ENCODE results near the gene RAB31.

Gene RAB31

GRCh38 chr18:9824952-9825371 lies 116.9 kb downstream of the RAB31 start:
- H3K27ac Mint-ChIP-seq: no peak overlapping the region
- H3K4me3 Mint-ChIP-seq: no peak overlapping the region
- H3K36me3 Mint-ChIP-seq (ENCODE audit: low read depth): no peaks in the 10 kb centered on the region
- no peaks in the 10 kb centered on the region for H3K4me1 Mint-ChIP-seq (ENCODE audit: low read depth)
- no peaks in the 10 kb centered on the region for H3K9me3 Mint-ChIP-seq
- no peaks in the 10 kb centered on the region for H3K27me3 Mint-ChIP-seq (ENCODE audit: low read depth)

- H3K27ac Mint-ChIP-seq: no peak overlapping the region
- no peak overlapping the region for H3K4me3 Mint-ChIP-seq
- no peaks in the 10 kb centered on the region for H3K36me3 Mint-ChIP-seq (ENCODE audit: low read depth)
- no peaks in the 10 kb centered on the region for H3K27me3 Mint-ChIP-seq (ENCODE audit: low read depth)
- H3K4me1 Mint-ChIP-seq (ENCODE audit: low read depth): no peaks in the 10 kb centered on the region
- H3K9me3 Mint-ChIP-seq: no peaks in the 10 kb centered on the region
Observed at GRCh38 chr18:9825571-9826073, 117.5 kb downstream of the RAB31 start.

- H3K36me3 Mint-ChIP-seq (ENCODE audit: low read depth): no peaks in the 10 kb centered on the region
- no peaks in the 10 kb centered on the region for H3K4me1 Mint-ChIP-seq (ENCODE audit: low read depth)
- no peak overlapping the region for H3K4me3 Mint-ChIP-seq
- no peak overlapping the region for H3K27ac Mint-ChIP-seq
- no peaks in the 10 kb centered on the region for H3K9me3 Mint-ChIP-seq
- H3K27me3 Mint-ChIP-seq (ENCODE audit: low read depth): no peaks in the 10 kb centered on the region
Observed at GRCh38 chr18:9826685-9827084, 118.6 kb downstream of the RAB31 start.

GRCh38 chr18:9827211-9827792 lies 119.2 kb downstream of the RAB31 start:
- Mint-ChIP-seq H3K27ac (no peak overlapping the region), H3K27me3 (ENCODE audit: low read depth) (no peaks in the 10 kb centered on the region), H3K9me3 (no peaks in the 10 kb centered on the region), H3K4me3 (no peak overlapping the region), H3K36me3 (ENCODE audit: low read depth) (no peaks in the 10 kb centered on the region), H3K4me1 (ENCODE audit: low read depth) (no peaks in the 10 kb centered on the region)

- no peaks in the 10 kb centered on the region for H3K27me3 Mint-ChIP-seq (ENCODE audit: low read depth)
- no peaks in the 10 kb centered on the region for H3K9me3 Mint-ChIP-seq
- H3K4me1 Mint-ChIP-seq (ENCODE audit: low read depth): no peaks in the 10 kb centered on the region
- H3K27ac Mint-ChIP-seq: no peak overlapping the region
- no peaks in the 10 kb centered on the region for H3K36me3 Mint-ChIP-seq (ENCODE audit: low read depth)
- no peak overlapping the region for H3K4me3 Mint-ChIP-seq
Observed at GRCh38 chr18:9827793-9828505, 119.8 kb downstream of the RAB31 start.

- Mint-ChIP-seq H3K27me3 (ENCODE audit: low read depth) (no peaks in the 10 kb centered on the region), H3K4me3 (no peak overlapping the region), H3K9me3 (no peaks in the 10 kb centered on the region), H3K27ac (no peak overlapping the region), H3K36me3 (ENCODE audit: low read depth) (no peaks in the 10 kb centered on the region), H3K4me1 (ENCODE audit: low read depth) (no peaks in the 10 kb centered on the region)
Observed at GRCh38 chr18:9828506-9829396, 120.7 kb downstream of the RAB31 start.

- no peak overlapping the region for H3K4me3 Mint-ChIP-seq
- H3K4me1 Mint-ChIP-seq (ENCODE audit: low read depth): no peaks in the 10 kb centered on the region
- H3K9me3 Mint-ChIP-seq: no peaks in the 10 kb centered on the region
- no peak overlapping the region for H3K27ac Mint-ChIP-seq
- H3K27me3 Mint-ChIP-seq (ENCODE audit: low read depth): no peaks in the 10 kb centered on the region
- H3K36me3 Mint-ChIP-seq (ENCODE audit: low read depth): no peaks in the 10 kb centered on the region
Observed at GRCh38 chr18:9829397-9829712, 121.3 kb downstream of the RAB31 start.

GRCh38 chr18:9831036-9831722 lies 123.1 kb downstream of the RAB31 start:
- H3K4me1 Mint-ChIP-seq (ENCODE audit: low read depth): no peaks in the 10 kb centered on the region
- H3K4me3 Mint-ChIP-seq: no peak overlapping the region
- H3K36me3 Mint-ChIP-seq (ENCODE audit: low read depth): no peaks in the 10 kb centered on the region
- no peak overlapping the region for H3K27ac Mint-ChIP-seq
- H3K27me3 Mint-ChIP-seq (ENCODE audit: low read depth): peaks cover 3% of the 10 kb centered on the region
- no peaks in the 10 kb centered on the region for H3K9me3 Mint-ChIP-seq

GRCh38 chr18:9831723-9832199 lies 123.7 kb downstream of the RAB31 start:
- Mint-ChIP-seq H3K27me3 (ENCODE audit: low read depth) (peaks cover 8% of the 10 kb centered on the region), H3K4me3 (no peak overlapping the region), H3K36me3 (ENCODE audit: low read depth) (no peaks in the 10 kb centered on the region), H3K9me3 (no peaks in the 10 kb centered on the region), H3K4me1 (ENCODE audit: low read depth) (no peaks in the 10 kb centered on the region), H3K27ac (no peak overlapping the region)

GRCh38 chr18:9832871-9833270 lies 124.8 kb downstream of the RAB31 start:
- peaks cover 11% of the 10 kb centered on the region for H3K27me3 Mint-ChIP-seq (ENCODE audit: low read depth)
- H3K4me1 Mint-ChIP-seq (ENCODE audit: low read depth): no peaks in the 10 kb centered on the region
- no peak overlapping the region for H3K27ac Mint-ChIP-seq
- no peaks in the 10 kb centered on the region for H3K36me3 Mint-ChIP-seq (ENCODE audit: low read depth)
- H3K9me3 Mint-ChIP-seq: no peaks in the 10 kb centered on the region
- H3K4me3 Mint-ChIP-seq: no peak overlapping the region

- Mint-ChIP-seq H3K27me3 (ENCODE audit: low read depth) (peaks cover 11% of the 10 kb centered on the region), H3K4me3 (no peak overlapping the region), H3K9me3 (no peaks in the 10 kb centered on the region), H3K27ac (no peak overlapping the region), H3K36me3 (ENCODE audit: low read depth) (no peaks in the 10 kb centered on the region), H3K4me1 (ENCODE audit: low read depth) (no peaks in the 10 kb centered on the region)
Observed at GRCh38 chr18:9834551-9834950, 126.5 kb downstream of the RAB31 start.

GRCh38 chr18:9835113-9835755 lies 127.1 kb downstream of the RAB31 start:
- no peak overlapping the region for H3K27ac Mint-ChIP-seq
- H3K4me3 Mint-ChIP-seq: no peak overlapping the region
- no peaks in the 10 kb centered on the region for H3K4me1 Mint-ChIP-seq (ENCODE audit: low read depth)
- H3K9me3 Mint-ChIP-seq: no peaks in the 10 kb centered on the region
- H3K27me3 Mint-ChIP-seq (ENCODE audit: low read depth): peaks cover 11% of the 10 kb centered on the region
- no peaks in the 10 kb centered on the region for H3K36me3 Mint-ChIP-seq (ENCODE audit: low read depth)

GRCh38 chr18:9835825-9836224 lies 127.7 kb downstream of the RAB31 start:
- H3K4me3 Mint-ChIP-seq: no peak overlapping the region
- no peaks in the 10 kb centered on the region for H3K9me3 Mint-ChIP-seq
- peaks cover 11% of the 10 kb centered on the region for H3K27me3 Mint-ChIP-seq (ENCODE audit: low read depth)
- H3K36me3 Mint-ChIP-seq (ENCODE audit: low read depth): no peaks in the 10 kb centered on the region
- no peak overlapping the region for H3K27ac Mint-ChIP-seq
- H3K4me1 Mint-ChIP-seq (ENCODE audit: low read depth): no peaks in the 10 kb centered on the region

All from T-helper 1 cell treated with Interleukin-12 subunit alpha and Interleukin-12 subunit beta and Interleukin-4 antibody, amounts not matched to agents 30 μg/mL and 1 μg/mL, for 36 hours (primary cell).